Measurements from ENCODE around the gene CTDSPL2.

- TF ChIP-seq CTCF (IDR thresholded peaks at IDR 0.05) (no peak), ZFX (IDR thresholded peaks at IDR 0.05; ENCODE audit: borderline replicate concordance) (no peak)
Measured at GRCh38 chr15:44574734-44575133, 147.3 kb downstream of the CTDSPL2 start.

Measured in 22Rv1 (cell line).